Measurements from ENCODE around the gene CUL7. TPM values are rescaled to one million over a fixed set of nuclear protein-coding genes. Genes with fewer than 3 reads are reported as not detected.

Gene CUL7
- total RNA-seq, 4 donors from 2014 or later, result 20.7 to 39.6 (median 28.6) TPM

- Histone ChIP-seq H3K9me3 (no peaks in the 10 kb centered on the region), H3K4me3 (replicated peaks in 1 of 3) (peak overlapping the region; percentile 42 to 85 (median 81)), H3K36me3 (peaks cover 0 to 9% of the 10 kb centered on the region in 2 donors), H3K27ac (no peak overlapping the region), H3K4me1 (peaks cover 11 to 13% of the 10 kb centered on the region in 2 donors), H3K27me3 (no peaks in the 10 kb centered on the region)
- intact Hi-C loops (cut with DNase I), result no loop called here
- WGBS, 2 donors, result 14 to 33% methylated on average over 7 to 8 of the region's 8 CpGs
- no peak for DNase-seq
- TF ChIP-seq CTCF (IDR thresholded peaks at IDR 0.05), result no peak
- TF ChIP-seq POLR2A (IDR thresholded peaks at IDR 0.05), result no peak
Measured at GRCh38 chr6:43077333-43077809, 23.7 kb upstream of the CUL7 start.

- intact Hi-C loops (cut with DNase I), result no loop called here
- Histone ChIP-seq H3K27ac (peak overlapping the region in 2 of 3 donors; percentile 43 to 74), H3K4me3 (replicated peaks in 1 of 3) (peak overlapping the region; percentile 42 to 85 (median 81)), H3K27me3 (no peaks in the 10 kb centered on the region), H3K4me1 (peaks cover 11 to 13% of the 10 kb centered on the region in 2 donors), H3K36me3 (peaks cover 0 to 9% of the 10 kb centered on the region in 2 donors), H3K9me3 (no peaks in the 10 kb centered on the region)
- peak; percentile 62 for DNase-seq
- TF ChIP-seq POLR2A (IDR thresholded peaks at IDR 0.05), result no peak
- no peak for TF ChIP-seq CTCF (IDR thresholded peaks at IDR 0.05)
- 2 to 6% methylated on average over 11 of the region's 72 CpGs for WGBS, 2 donors
Measured at GRCh38 chr6:43076464-43077332, 23.0 kb upstream of the CUL7 start.

- Histone ChIP-seq H3K27me3 (no peaks in the 10 kb centered on the region), H3K9me3 (no peaks in the 10 kb centered on the region), H3K4me3 (replicated peaks in 1 of 3) (peak within 1 kb of the TSS; percentile 42 to 85 (median 81)), H3K36me3 (peaks cover 0 to 9% of the 10 kb centered on the region in 2 donors), H3K4me1 (peaks cover 11 to 13% of the 10 kb centered on the region in 2 donors), H3K27ac (peak within 1 kb of the TSS in 2 of 3 donors; percentile 43 to 74)
- intact Hi-C loops (cut with DNase I), result no loop called here
- TF ChIP-seq POLR2A (IDR thresholded peaks at IDR 0.05) (peak in 1 of 2 donors; percentile 55), CTCF (IDR thresholded peaks at IDR 0.05) (no peak)
- WGBS, 2 donors, result 17 to 22% methylated on average over 6 to 13 of the region's 60 CpGs
- peak; percentile 77 for DNase-seq
Measured at GRCh38 chr6:43075670-43076463, 22.2 kb upstream of the CUL7 start, which contains the start of gene PTK7. Gene PTK7, plus strand, starts transcription at chr6:43076314. Its CDS starts 175 bp downstream, at chr6:43076489.

- Histone ChIP-seq H3K27me3 (no peaks in the 10 kb centered on the region), H3K36me3 (peaks cover 0 to 9% of the 10 kb centered on the region in 2 donors), H3K4me1 (peaks cover 11 to 13% of the 10 kb centered on the region in 2 donors), H3K27ac (no peak overlapping the region), H3K4me3 (replicated peaks in 1 of 3) (no peak overlapping the region), H3K9me3 (no peaks in the 10 kb centered on the region)
- no peak for DNase-seq
- intact Hi-C loops (cut with DNase I), result loop anchor here (5.0 kb wide), 1 partner anchor 67 kb away; no protein-coding TSS in a partner anchor
- 82 to 83% methylated on average over 5 to 6 of the region's 6 CpGs for WGBS, 2 donors
- TF ChIP-seq CTCF (IDR thresholded peaks at IDR 0.05) (no peak), POLR2A (IDR thresholded peaks at IDR 0.05) (no peak)
Measured at GRCh38 chr6:43074847-43075669, 21.4 kb upstream of the CUL7 start.

All from thyroid gland (tissue), 4 donors.